ENCODE data around the gene FOXK2. TPM values are rescaled to one million over a fixed set of nuclear protein-coding genes. Genes with fewer than 3 reads are reported as not detected.

The FOXK2 gene
- total RNA-seq, 2 donors from 2014 or later, result 34.8 to 85.1 TPM

- TF ChIP-seq, protein P1, sequence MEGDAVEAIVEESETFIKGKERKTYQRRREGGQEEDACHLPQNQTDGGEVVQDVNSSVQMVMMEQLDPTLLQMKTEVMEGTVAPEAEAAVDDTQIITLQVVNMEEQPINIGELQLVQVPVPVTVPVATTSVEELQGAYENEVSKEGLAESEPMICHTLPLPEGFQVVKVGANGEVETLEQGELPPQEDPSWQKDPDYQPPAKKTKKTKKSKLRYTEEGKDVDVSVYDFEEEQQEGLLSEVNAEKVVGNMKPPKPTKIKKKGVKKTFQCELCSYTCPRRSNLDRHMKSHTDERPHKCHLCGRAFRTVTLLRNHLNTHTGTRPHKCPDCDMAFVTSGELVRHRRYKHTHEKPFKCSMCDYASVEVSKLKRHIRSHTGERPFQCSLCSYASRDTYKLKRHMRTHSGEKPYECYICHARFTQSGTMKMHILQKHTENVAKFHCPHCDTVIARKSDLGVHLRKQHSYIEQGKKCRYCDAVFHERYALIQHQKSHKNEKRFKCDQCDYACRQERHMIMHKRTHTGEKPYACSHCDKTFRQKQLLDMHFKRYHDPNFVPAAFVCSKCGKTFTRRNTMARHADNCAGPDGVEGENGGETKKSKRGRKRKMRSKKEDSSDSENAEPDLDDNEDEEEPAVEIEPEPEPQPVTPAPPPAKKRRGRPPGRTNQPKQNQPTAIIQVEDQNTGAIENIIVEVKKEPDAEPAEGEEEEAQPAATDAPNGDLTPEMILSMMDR (IDR thresholded peaks at IDR 0.05), result no peak
- Histone ChIP-seq H3K27ac (no peak overlapping the region), H3K9me3 (no peaks in the 10 kb centered on the region), H3K27me3 (replicated peaks; ENCODE audit: insufficient read depth) (no peaks in the 10 kb centered on the region), H3K4me3 (no peak overlapping the region), H3K4me1 (ENCODE audit: control insufficient read depth in 1 of 2, low read depth in 2 of 2) (peaks cover 11 to 15% of the 10 kb centered on the region in 2 donors), H3K36me3 (peaks cover 28% of the 10 kb centered on the region)
- DNase-seq (ENCODE audit: low spot score), result no peak
- ATAC-seq (ENCODE audit: insufficient number of reproducible peaks, low FRiP score, low read depth), result no peak
Measured at GRCh38 chr17:82587234-82588086, 67.9 kb downstream of the FOXK2 start.

DNA sequence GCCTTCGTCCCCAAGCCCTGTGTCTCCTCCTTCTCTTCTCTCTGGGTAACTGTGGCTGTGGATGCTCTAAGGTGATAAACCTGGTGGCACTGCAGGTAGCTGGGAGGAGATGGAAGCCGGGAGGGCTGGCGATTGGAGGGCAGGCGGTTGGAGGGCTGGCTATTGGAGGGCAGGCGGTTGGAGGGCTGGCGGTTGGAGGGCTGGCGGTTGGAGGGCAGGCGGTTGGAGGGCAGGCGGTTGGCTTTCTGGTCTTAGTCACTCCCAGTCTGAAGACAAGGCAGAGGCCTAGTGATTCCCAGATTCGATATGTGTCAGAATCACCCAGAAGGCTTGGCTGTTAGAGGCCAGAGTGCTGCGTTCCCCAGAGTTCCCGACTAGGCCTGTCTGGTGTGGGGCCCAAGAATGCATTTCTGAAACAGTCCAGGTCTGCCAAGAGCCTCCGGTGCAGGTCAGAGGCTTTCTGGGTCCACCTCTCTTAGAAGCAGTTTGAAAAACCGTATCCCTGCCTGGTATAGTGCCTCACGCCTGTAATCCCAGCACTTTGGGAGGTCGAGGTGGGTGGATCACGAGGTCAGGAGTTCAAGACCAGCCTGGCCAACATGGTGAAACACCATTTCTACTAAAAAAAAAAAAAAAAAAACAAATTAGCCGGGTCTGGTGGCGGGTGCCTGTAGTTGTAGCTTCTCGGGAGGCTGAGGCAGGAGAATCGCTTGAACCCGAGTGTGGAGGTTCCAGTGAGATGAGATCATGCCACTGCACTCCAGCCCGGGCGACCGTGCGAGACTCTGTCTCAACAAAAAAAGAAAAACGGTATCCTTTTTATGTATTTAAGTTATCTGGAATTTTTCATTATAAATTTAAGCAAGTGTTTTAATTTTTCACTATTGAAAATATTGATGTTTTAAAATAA lies 69.0 kb downstream of the FOXK2 start:
- DNase-seq (ENCODE audit: low spot score) (no peak), ATAC-seq (ENCODE audit: insufficient number of reproducible peaks, low FRiP score, low read depth) (no peak)
- Histone ChIP-seq H3K9me3 (no peaks in the 10 kb centered on the region), H3K36me3 (peaks cover 21% of the 10 kb centered on the region), H3K4me3 (no peak overlapping the region), H3K27ac (no peak overlapping the region), H3K4me1 (ENCODE audit: control insufficient read depth in 1 of 2, low read depth in 2 of 2) (peaks cover 12 to 17% of the 10 kb centered on the region in 2 donors), H3K27me3 (replicated peaks; ENCODE audit: insufficient read depth) (no peaks in the 10 kb centered on the region)
- TF ChIP-seq, protein P1 (IDR thresholded peaks at IDR 0.05), result no peak

- no peak for DNase-seq (ENCODE audit: low spot score)
- no peaks in the 10 kb centered on the region for H3K27me3 ChIP-seq (replicated peaks; ENCODE audit: insufficient read depth)
- H3K9me3 ChIP-seq, result no peaks in the 10 kb centered on the region
- peaks cover 18% of the 10 kb centered on the region for H3K36me3 ChIP-seq
- TF ChIP-seq, protein P1 (IDR thresholded peaks at IDR 0.05), result no peak
- H3K27ac ChIP-seq, result no peak overlapping the region
- peaks cover 20 to 29% of the 10 kb centered on the region in 2 donors for H3K4me1 ChIP-seq (ENCODE audit: control insufficient read depth in 1 of 2, low read depth in 2 of 2)
- ATAC-seq (ENCODE audit: insufficient number of reproducible peaks, low FRiP score, low read depth), result no peak
- no peak overlapping the region for H3K4me3 ChIP-seq
Measured at GRCh38 chr17:82589851-82590180, 70.3 kb downstream of the FOXK2 start.

- H3K36me3 ChIP-seq, result peaks cover 15% of the 10 kb centered on the region
- TF ChIP-seq, protein P1 (IDR thresholded peaks at IDR 0.05), result no peak
- H3K27me3 ChIP-seq (replicated peaks; ENCODE audit: insufficient read depth), result no peaks in the 10 kb centered on the region
- DNase-seq (ENCODE audit: low spot score) (no peak), ATAC-seq (ENCODE audit: insufficient number of reproducible peaks, low FRiP score, low read depth) (no peak)
- no peaks in the 10 kb centered on the region for H3K9me3 ChIP-seq
- H3K4me1 ChIP-seq (ENCODE audit: control insufficient read depth in 1 of 2, low read depth in 2 of 2), result peaks cover 20 to 29% of the 10 kb centered on the region in 2 donors
- H3K27ac ChIP-seq, result peak overlapping the region; percentile 81 to 89
- H3K4me3 ChIP-seq, result no peak overlapping the region
Measured at GRCh38 chr17:82590216-82590615, 70.7 kb downstream of the FOXK2 start.

Data from thoracic aorta (tissue), 2 donors.